COLO668 (cell line): ENCODE data around the gene DTX4.
"Not testable (repeated sequence)": the region's sequence is repeated elsewhere in the genome, so short reads cannot be mapped to it uniquely, and the experiment has no call there.

Experiments
- DNase-seq: peaks from one replicate; lab custom pipeline; 2025; ENCODE audit not compliant: unreplicated experiment; lab: John Stamatoyannopoulos, UW

The DTX4 gene

GRCh38 chr11:59171508-59172322 is at the start of gene DTX4:
Gene DTX4, plus strand, starts transcription at chr11:59172132. Its CDS starts 464 bp downstream, at chr11:59172596.
- DNase-seq, result peak; percentile 91

DNA sequence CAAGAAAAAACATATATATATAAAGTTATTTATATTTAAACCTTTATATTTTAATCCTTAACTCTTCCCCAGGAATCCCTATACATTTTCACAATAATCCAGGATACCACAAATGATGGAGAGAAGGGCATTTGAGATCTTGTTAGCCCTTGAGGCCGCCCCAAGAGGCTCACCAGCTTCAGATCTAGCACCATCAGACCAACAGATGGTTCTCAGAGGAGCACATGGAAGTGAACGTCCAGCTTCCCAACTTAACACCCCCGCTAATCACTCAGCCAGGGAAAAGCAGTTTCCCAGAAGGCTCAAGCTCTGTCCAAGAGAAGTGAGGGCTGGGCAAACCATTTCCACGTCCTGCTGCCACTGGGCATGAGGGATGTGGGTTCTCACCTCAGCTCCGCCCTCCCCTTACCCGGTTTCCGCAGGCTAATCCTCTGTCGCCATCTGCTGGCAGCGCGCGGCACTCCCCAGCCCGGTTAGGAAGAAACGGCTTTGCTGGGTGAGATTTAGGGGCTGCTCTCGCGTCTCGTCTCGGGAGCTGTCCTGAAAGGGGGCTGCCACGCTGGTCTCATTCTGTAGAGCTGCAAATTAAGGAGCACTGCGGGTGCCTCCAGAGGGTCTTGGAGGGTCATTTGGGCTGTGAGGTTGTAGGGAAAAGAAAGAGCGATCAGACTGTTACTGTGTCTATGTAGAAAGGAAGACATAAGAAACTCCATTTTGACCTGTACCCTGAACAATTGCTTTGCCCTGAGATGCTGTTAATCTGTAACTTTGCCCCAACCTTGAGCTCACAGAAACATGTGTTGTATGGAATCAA is 36.1 kb upstream of the DTX4 start:
- peak; percentile 72 for DNase-seq

GRCh38 chr11:59136551-59136950 is 35.4 kb upstream of the DTX4 start:
- not testable (repeated sequence) for DNase-seq

DNA sequence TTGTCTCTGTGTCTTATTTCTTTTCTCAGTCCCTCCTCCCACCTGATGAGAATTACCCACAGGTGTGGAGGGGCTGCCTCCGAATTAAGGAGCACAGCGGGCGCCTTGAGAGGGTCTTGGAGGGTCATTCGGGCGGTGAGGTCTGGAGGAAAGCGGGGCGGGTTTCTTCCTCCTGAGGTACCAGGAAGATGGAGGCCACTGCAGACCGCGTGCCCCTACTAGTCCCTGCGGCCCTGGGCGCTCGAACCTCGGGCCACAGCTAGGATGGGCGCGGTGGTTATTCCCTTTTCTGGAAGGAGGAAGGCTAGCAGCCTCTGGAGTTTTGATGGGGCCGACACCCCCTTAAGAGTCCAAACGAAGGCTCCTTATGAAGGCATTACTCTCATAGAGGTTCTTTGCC is 34.7 kb upstream of the DTX4 start:
- DNase-seq, result no peak

GRCh38 chr11:59138643-59139042 is 33.3 kb upstream of the DTX4 start:
- DNase-seq, result no peak

DNA sequence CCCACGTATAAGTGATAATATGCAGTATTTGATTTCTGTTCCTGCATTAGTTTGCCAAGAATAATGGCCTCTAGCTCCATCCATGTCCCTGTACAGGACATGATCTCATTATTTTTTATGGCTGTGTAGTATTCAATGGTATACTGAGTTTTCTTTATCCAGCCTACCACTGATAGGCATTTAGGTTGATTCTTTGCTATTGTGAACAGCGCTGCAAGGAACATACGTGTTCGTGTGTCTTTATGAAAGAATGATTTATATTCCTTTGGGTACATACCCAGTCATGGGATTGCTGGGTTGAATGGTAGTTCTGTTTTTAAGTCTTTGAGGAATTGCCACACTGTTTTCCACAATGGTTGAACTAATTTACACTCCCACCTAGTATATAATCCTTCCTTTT is 30.7 kb upstream of the DTX4 start:
- DNase-seq, result no peak

DNA sequence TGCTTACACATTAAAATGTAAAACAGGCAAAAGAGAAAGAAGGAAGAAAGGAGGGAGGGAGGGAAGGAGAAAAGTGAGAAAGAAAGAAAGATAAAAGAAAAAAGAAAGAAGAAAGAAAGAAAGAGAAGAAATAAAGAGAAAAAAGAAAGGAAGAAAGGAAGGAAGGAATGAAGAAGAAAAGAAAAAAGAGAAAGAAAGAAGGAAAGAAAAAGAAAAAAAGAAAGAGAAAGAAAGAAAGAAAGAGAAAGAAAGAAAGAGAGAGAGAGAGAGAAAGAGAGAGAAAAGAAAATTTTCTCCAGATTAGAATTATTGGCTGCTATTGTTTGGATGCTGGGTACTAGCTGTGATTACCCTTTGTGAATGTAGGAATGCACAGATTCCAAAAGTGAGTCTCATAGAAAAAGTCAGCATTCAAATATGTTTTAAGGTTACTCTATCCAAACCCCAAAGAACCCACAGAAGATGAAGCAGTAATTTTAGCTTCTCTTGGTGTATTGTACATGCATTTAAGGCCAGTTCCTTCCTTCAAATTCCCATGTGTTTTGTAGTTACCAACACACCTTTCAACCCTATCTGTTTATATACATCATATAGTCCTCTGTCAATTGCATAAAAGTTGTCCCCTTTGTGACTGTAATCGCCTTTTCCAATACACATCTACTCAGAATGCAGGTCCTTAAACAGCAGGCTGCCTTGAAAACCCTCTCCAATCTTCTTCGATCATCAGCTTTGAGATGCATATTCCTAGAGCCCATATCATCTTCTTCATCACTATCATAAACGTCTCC is 30.1 kb upstream of the DTX4 start:
- DNase-seq, result no peak

GRCh38 chr11:59142530-59143507 is 29.1 kb upstream of the DTX4 start, which contains the start of gene FAM111A:
Gene FAM111A, plus strand, starts transcription at chr11:59142856. Its CDS starts 6,017 bp downstream, at chr11:59148873.
- DNase-seq, result peak; percentile 90

- no peak for DNase-seq
Measured at GRCh38 chr11:59144096-59144495, 27.8 kb upstream of the DTX4 start.

DNA sequence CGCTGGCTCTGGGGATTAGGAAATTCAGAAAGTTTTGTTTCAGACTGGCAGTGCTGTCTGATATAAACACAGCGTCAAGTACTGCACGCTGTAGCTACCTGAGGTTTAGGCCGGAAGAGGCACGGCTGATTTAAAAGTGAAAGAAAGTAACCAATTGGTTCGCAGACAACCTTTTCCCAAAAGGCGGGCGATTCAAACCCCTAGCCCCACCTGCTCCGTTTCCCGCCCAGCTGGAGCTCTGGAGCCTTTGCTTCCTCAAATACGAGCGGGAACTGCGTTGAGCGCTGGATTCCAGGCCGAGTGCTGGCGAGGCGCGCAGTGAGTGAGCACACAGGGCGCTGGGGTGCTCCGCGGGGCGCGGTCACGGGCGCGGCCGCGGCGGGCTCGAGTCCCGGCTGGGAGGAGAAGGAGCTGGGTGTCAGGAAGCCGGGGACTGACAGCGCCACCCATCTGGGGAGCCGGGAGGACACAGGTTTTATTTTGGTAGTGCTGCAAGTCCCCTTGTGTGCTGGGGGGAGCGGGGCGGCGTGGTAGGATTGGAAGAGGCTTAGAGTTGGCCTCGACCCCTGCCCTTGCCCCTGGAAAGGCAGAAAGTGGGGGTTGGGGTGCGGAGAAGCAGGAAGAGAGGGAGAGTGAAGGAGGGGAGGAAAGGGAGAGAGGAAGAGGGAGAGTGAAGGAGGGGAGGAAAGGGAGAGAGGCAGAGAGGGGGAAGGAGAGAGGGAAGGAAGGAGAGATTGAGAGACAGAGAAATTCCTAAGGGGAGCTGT is 27.2 kb upstream of the DTX4 start:
- DNase-seq, result peak; percentile 89

GRCh38 chr11:59145534-59145933 is 26.4 kb upstream of the DTX4 start:
- no peak for DNase-seq

GRCh38 chr11:59151761-59152160 is 20.2 kb upstream of the DTX4 start:
- DNase-seq, result no peak

GRCh38 chr11:59152312-59152951 is 19.5 kb upstream of the DTX4 start:
- DNase-seq, result no peak

DNA sequence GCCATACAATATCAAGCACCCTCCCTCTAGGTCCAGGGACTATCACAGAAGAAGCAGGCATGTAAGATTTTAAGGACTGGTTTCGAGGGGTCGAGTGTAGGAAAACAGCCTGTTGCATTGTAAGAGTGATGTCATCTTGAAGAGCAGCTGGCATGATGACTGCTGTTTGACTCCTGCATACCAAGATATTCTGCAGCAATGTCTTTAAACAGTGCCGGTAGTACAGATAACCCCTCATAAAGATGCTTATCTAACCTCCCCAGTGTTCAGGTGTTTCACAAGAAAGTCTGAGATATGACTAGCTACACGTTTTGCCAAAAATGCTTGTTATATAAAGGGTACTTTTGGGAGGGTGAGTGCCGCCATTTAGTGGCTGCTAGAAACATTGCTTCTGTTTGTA is 17.3 kb upstream of the DTX4 start:
- no peak for DNase-seq

DNA sequence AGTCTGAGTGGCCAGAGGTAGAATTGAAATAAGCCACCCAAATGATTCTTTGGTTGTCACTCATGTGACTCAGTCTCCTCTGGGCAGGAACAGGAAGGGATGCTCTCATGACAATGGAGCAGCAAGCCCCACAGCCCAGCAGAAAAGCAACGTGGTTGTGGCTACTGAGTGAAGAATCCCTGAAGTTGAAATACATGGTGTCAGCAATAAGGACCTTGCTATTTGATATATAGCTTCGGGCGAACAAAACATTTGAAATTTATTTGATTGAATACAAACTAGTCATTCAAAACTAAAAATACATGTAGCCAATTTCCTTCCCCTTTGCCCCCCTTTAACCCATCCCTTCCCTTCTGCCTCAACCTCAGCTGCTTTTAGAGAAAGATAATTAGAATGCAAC is 14.5 kb upstream of the DTX4 start:
- DNase-seq, result no peak

DNA sequence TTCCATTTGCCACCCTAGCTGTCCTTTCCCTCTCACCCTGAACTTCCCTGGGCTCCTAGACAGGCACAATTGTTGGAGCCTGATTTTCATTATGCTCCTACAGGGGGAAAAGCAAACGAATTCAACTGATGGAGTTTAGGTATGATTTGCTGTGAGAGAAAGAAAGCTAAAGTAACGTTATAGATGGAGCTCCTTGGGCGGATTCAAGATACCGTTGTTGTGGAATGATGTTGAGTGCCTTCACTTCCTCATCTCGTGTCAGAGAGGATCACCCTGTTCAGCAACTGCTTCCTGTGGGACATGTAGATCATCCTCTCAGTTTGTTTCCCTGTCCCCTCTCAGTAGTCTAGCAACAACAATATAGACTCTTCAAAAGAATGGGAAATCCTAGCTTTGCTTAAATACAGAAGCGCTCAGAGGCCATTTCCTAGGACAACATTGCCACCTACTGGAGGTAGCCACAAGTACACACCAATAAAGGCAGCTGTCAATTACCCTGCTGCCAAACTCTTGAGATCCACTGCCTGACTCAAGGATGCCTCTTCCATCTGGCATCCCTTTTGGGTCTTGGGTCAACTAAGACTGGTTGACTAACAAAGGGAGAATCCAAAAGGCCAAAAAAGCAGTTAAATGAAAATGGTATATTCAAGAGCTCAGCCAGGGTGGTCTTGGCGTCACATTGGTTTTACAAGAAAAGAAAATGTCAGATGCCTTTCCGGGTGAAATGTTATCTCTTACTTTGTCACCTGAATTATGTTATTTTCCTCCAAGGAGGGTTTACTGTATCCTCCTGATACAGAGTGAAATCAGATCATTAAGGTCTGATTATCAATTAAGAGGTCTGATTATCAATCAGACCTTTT is 13.5 kb upstream of the DTX4 start:
- DNase-seq, result peak; percentile 51

GRCh38 chr11:59164028-59164427 is 7.9 kb upstream of the DTX4 start:
- no peak for DNase-seq
